ENCODE data around the gene MED9.

- TF ChIP-seq, protein P1, sequence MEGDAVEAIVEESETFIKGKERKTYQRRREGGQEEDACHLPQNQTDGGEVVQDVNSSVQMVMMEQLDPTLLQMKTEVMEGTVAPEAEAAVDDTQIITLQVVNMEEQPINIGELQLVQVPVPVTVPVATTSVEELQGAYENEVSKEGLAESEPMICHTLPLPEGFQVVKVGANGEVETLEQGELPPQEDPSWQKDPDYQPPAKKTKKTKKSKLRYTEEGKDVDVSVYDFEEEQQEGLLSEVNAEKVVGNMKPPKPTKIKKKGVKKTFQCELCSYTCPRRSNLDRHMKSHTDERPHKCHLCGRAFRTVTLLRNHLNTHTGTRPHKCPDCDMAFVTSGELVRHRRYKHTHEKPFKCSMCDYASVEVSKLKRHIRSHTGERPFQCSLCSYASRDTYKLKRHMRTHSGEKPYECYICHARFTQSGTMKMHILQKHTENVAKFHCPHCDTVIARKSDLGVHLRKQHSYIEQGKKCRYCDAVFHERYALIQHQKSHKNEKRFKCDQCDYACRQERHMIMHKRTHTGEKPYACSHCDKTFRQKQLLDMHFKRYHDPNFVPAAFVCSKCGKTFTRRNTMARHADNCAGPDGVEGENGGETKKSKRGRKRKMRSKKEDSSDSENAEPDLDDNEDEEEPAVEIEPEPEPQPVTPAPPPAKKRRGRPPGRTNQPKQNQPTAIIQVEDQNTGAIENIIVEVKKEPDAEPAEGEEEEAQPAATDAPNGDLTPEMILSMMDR (IDR thresholded peaks at IDR 0.05; ENCODE audit: low read depth, low read length, poor library complexity, severe bottlenecking), result no peak
- TF ChIP-seq EZH2phosphoT487 (IDR thresholded peaks at IDR 0.05; ENCODE audit: borderline replicate concordance, low read length), result no peak
These were observed 11.2 kb downstream of the MED9 start for GRCh38 chr17:17487998-17488397.
